Left lung (tissue), 10 donors: ENCODE results near the gene MLST8. TPM values are rescaled to one million over a fixed set of nuclear protein-coding genes. Genes with fewer than 3 reads are reported as not detected.

Experiments
- ATAC-seq: fragments of 200-7000 bp; cut with Tn5 transposase; one replicate; pipeline ENCODE4 v1.9.1; 2020; ENCODE audit warnings: moderate library complexity
- DNase-seq, 4 donors: peaks; one replicate each; pipeline ENCODE4 v3.0.0-alpha.2; 2013 to 2020
- H3K27ac ChIP-seq, 2 donors: fragments of 200-600 bp; sonication (generic) in 1 of 2; one replicate each; pipeline versions ENCODE4 v1.5.0 to v1.8.0; 2020 to 2021
- H3K27me3 ChIP-seq, 2 donors: fragments of 200-600 bp; sonication (generic) in 1 of 2; one replicate each; pipeline versions ENCODE4 v1.5.0 to v1.8.0; 2020 to 2021
- H3K36me3 ChIP-seq, 2 donors: fragments of 200-600 bp; sonication (generic) in 1 of 2; one replicate each; pipeline versions ENCODE4 v1.5.0 to v1.8.0; 2020 to 2021
- H3K4me1 ChIP-seq, 2 donors: fragments of 200-600 bp; one replicate each; pipeline ENCODE4 v1.8.0; 2021
- H3K4me3 ChIP-seq, 2 donors: fragments of 200-600 bp; sonication (generic) in 1 of 2; one replicate each; pipeline versions ENCODE4 v1.5.0 to v1.8.0; 2020 to 2021; ENCODE audit warnings: mild to moderate bottlenecking in 1 of 2
- H3K9me3 ChIP-seq, 2 donors: fragments of 200-600 bp; sonication (generic) in 1 of 2; one replicate each; pipeline versions ENCODE4 v1.5.0 to v1.8.0; 2020 to 2021
- intact Hi-C, 2 donors: fragments of 100-400 bp; cut with DNase I; formaldehyde crosslinking; loops; one replicate each; pipeline versions ENCODE4 v1.11.2 to v1.14.2; 2022
- polyA plus RNA-seq, 6 donors: library from polyadenylated mRNA; unstranded; fragments of 120-200 nt; gene quantifications; one replicate each; pipeline ENCODE4 v1.2.1, GENCODE V29; 2013; ENCODE audit not compliant: insufficient read length in 6 of 6
- total RNA-seq, 2 donors: library from RNA; stranded (reverse); fragmentation: NEBNext Ultra II Directional; extraction: Animal tissue kit (Norgen Biotek cat#: 25700); gene quantifications; one replicate each; pipeline ENCODE4 v1.2.1, GENCODE V29; 2021
- TF ChIP-seq, protein P1 (sequence below), 2 donors: fragments of 200-600 bp; sonication (generic) in 1 of 2; IDR thresholded peaks; one replicate each; pipeline versions ENCODE4 v1.5.0 to v1.8.0; 2021; ENCODE audit warnings: antibody characterized with exemption in 2 of 2
- donor health status: DM: no; HTN: yes; CAD: no.
- donor health status: DM: no; HTN: no; CAD: no.

Gene MLST8
- total and polyA plus RNA-seq, 8 donors, result 29.8 to 40.3 (median 37.0) TPM

DNA sequence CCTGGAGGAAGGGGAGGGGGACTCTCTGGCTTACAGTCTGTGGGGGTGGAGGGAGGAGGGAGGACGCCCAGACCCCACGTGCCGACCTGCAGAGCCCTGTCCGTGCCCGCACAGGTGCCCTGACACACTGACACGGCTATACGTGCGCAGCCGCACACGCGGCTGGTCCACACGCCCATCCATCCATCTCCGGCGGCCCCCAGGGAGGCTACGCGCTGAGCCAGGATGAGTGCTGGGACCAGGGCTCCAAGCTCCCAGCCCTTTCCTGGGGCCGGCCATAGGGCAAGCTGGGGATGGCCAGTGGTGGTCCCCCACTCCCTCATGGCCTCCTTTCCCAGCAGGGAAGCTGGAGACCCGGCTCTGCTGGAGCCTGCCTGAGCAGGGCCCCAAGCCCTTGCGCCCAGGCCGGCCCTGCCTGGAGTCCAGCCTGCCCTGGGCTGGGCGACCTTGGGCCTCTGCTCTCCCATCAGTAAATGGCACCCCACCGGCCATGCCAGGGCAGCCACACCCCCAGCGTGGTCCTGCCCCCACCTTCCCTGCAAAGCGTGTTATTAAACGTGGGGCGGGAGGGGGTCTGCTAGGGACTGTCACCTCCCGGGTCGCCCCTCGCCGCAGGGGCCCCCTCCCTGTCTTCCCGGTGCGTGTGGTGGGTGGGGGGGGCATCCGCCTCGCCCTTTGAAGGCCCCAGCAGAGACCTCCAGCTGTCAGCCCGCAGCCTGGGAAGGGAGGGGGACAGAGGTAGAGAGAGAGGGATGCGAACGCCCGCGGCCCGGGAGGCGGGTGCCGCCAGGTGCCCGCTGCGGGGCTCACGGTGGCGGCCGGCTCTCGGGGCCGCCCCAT lies 9.7 kb upstream of the MLST8 start:
- peaks cover 29 to 67% of the 10 kb centered on the region in 2 donors for H3K27me3 ChIP-seq
- TF ChIP-seq, protein P1, sequence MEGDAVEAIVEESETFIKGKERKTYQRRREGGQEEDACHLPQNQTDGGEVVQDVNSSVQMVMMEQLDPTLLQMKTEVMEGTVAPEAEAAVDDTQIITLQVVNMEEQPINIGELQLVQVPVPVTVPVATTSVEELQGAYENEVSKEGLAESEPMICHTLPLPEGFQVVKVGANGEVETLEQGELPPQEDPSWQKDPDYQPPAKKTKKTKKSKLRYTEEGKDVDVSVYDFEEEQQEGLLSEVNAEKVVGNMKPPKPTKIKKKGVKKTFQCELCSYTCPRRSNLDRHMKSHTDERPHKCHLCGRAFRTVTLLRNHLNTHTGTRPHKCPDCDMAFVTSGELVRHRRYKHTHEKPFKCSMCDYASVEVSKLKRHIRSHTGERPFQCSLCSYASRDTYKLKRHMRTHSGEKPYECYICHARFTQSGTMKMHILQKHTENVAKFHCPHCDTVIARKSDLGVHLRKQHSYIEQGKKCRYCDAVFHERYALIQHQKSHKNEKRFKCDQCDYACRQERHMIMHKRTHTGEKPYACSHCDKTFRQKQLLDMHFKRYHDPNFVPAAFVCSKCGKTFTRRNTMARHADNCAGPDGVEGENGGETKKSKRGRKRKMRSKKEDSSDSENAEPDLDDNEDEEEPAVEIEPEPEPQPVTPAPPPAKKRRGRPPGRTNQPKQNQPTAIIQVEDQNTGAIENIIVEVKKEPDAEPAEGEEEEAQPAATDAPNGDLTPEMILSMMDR (IDR thresholded peaks at IDR 0.05), result no peak
- H3K4me1 ChIP-seq, result peaks cover 0 to 20% of the 10 kb centered on the region in 2 donors
- no peaks in the 10 kb centered on the region for H3K9me3 ChIP-seq
- no peaks in the 10 kb centered on the region for H3K36me3 ChIP-seq
- intact Hi-C loops, result no loop called here
- H3K27ac ChIP-seq, result no peak overlapping the region
- ATAC-seq (peak; percentile 18), DNase-seq (no peak)
- H3K4me3 ChIP-seq, result peak overlapping the region in 1 of 2 donors; percentile 19

DNA sequence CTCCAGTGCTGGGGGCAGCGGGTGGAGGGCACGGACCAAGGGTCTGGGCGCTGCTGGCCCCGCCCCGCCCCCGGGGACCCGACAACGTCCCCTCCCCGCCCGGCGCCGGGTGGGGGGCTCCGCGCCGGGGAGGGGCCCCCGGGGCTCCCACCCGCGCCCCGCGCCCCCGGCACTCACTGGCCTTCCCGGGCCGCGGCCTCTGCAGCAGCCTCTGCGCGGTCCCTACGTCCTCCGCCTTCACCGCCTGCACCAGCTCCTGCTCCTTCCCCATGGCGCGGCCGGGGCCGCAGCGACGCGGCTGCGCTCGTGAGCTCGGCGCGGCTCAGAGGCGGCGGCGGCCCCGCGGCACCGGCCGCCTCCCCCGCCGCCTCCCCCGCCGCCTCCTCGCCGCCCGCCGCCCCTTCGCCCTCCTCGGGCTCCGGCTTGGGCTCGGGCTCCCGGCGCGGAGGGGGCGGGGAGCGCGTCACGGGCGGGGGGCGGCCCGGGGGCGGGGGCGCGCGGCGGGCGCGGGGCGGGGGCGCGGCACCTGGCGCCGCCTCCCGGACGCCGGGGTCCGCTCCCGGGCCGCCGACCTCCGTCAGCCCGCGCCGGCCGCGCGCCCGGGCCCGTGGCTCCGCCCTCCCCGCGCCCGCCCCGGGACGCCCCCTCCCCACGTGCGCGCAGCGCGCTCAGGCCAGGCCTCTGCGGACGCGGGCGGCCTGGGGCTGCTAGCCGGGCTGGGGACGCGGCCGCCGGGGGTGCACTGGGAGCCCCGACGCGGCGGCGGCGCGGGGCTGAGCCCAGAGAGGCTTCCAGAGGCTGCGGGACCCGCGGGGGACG lies 8.9 kb upstream of the MLST8 start, which contains the start of gene CASKIN1:
CASKIN1 (minus strand) TSS at position 444 of the 819 bp plus-strand sequence; CDS start at position 271, 173 bp downstream.
- no peaks in the 10 kb centered on the region for H3K9me3 ChIP-seq
- intact Hi-C loops, result no loop called here
- no peaks in the 10 kb centered on the region for H3K36me3 ChIP-seq
- H3K27ac ChIP-seq, result no peak within 1 kb of the TSS
- ATAC-seq (no peak), DNase-seq (peak in 1 of 4 donors; percentile 19)
- peaks cover 29 to 67% of the 10 kb centered on the region in 2 donors for H3K27me3 ChIP-seq
- TF ChIP-seq, protein P1 (IDR thresholded peaks at IDR 0.05), result no peak
- peak within 1 kb of the TSS in 1 of 2 donors; percentile 19 for H3K4me3 ChIP-seq
- peaks cover 0 to 20% of the 10 kb centered on the region in 2 donors for H3K4me1 ChIP-seq

DNA sequence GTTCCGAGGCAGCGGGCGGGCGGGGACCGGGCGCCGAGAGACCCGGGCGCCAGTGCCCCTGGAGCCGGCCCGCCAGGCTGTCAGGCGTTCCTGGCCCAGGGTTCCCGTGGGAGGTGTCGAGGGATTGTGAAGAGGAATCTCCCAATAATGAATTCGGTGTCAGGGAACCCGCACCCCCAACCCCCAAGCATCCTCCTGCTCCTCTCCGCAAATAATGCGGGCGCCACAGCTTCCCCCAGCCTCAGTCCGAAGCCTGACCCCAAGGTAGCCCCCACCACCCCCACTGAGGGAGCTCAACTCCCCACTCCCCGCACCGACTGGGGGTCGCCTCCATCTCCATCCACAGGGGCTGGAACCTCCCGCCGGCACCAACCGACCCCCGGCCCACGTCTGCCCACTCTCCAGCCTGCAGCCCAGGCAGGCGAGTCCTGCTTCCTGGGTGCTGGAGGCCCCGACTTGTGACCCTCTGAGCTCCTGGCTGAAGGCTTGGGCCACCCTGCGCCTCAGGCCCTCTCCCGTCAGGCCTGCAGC lies 8.2 kb upstream of the MLST8 start:
- Histone ChIP-seq H3K4me3 (no peak overlapping the region), H3K9me3 (no peaks in the 10 kb centered on the region), H3K27me3 (peaks cover 29 to 67% of the 10 kb centered on the region in 2 donors), H3K4me1 (peaks cover 0 to 20% of the 10 kb centered on the region in 2 donors), H3K36me3 (no peaks in the 10 kb centered on the region), H3K27ac (no peak overlapping the region)
- DNase-seq, result no peak
- no peak for ATAC-seq
- TF ChIP-seq, protein P1 (IDR thresholded peaks at IDR 0.05), result no peak
- intact Hi-C loops, result no loop called here

DNA sequence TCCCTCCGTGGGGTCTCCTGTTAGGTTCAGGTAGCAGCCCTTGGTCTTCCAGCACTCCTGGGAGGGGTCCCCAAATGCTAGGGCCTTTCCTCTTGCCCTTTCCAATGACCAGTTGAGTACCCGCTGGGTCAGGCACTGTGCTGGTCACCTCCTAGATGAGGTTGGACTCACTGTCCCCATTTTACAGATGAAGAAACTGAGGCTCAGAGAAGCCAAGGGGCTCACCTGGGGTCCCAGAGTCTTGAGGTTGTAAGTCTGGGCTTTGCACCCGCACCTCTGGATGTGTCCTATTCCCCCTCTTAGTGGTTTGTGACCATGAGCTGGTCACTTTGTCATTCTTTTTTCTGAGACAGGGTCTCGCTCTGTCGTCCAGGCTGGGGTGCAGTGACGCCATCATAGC lies 7.5 kb upstream of the MLST8 start:
- Histone ChIP-seq H3K27ac (no peak overlapping the region), H3K4me1 (peaks cover 0 to 20% of the 10 kb centered on the region in 2 donors), H3K9me3 (no peaks in the 10 kb centered on the region), H3K27me3 (peaks cover 29 to 67% of the 10 kb centered on the region in 2 donors), H3K4me3 (no peak overlapping the region), H3K36me3 (no peaks in the 10 kb centered on the region)
- no peak for ATAC-seq
- TF ChIP-seq, protein P1 (IDR thresholded peaks at IDR 0.05), result no peak
- no peak for DNase-seq
- intact Hi-C loops, result no loop called here
